ENCODE data around the gene VSIG2.

DNA sequence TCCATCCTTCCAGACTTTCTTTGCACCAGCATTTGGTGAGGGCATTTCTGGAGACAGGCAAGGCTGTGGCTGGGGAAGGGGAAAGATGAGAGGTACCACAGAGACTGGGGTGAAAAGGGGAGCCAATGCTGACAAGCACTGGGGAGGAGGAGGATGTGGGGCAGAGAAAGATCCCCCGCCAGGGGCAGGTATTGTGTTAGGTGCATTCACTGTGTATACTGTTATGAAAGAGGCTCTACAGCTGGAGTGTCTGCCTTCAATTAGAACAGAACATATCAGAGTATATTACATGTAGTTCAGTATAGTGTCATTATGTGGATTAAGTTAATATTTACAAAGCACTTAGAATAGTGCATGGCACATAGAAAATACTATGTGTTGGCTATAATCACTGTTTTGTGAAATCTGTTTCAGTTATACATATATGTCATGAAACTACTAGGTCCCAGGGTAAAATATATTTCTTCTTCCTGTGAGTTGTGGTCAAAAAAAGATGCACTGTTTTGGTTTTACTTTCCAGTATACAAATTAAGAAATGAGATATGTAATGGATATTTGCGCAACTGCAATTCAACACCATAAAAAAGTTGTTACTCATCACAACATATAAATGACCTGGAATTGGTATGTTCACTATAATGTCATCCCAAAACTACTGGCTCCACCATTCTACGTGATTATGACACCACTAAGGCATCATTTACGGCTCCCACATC, 39.7 kb upstream of the VSIG2 start:
- no peak for TF ChIP-seq CTCF (IDR thresholded peaks at IDR 0.05)
- no peak for TF ChIP-seq POLR2AphosphoS5 (IDR thresholded peaks at IDR 0.05)
- TF ChIP-seq EP300 (IDR thresholded peaks at IDR 0.05): no peak
- no peak for TF ChIP-seq POLR2A (IDR thresholded peaks at IDR 0.05)

Data from suprapubic skin (tissue), 4 donors.